Chondrocyte (in vitro differentiated cells): Measurements from ENCODE around the gene GCNA. TPM values are rescaled to one million over a fixed set of nuclear protein-coding genes. Genes with fewer than 3 reads are reported as not detected.
"Not testable (repeated sequence)": the region's sequence is repeated elsewhere in the genome, so short reads cannot be mapped to it uniquely, and the experiment has no call there.

ENCODE experiments used
- DNase-seq: peaks from one replicate; pipeline ENCODE4 v3.0.0; 2021; ENCODE audit warnings: mixed read lengths, low spot score
- H3K27ac Mint-ChIP-seq: one replicate; pipeline ENCODE4 v1.8.0; 2021; ENCODE audit warnings: mild to moderate bottlenecking, moderate library complexity, mixed read lengths; ENCODE audit not compliant: unreplicated experiment
- H3K27me3 Mint-ChIP-seq: 2 replicates; pipeline ENCODE4 v1.8.0; 2021; ENCODE audit warnings: low read depth, mixed read lengths
- H3K36me3 Mint-ChIP-seq: 2 replicates; pipeline ENCODE4 v1.8.0; 2021; ENCODE audit warnings: low read depth, mixed read lengths
- H3K4me1 Mint-ChIP-seq: 2 replicates; pipeline ENCODE4 v1.8.0; 2021; ENCODE audit warnings: low read depth, mild to moderate bottlenecking, mixed read lengths
- H3K4me3 Mint-ChIP-seq: one replicate; pipeline ENCODE4 v1.8.0; 2021; ENCODE audit warnings: mild to moderate bottlenecking, moderate library complexity, mixed read lengths; ENCODE audit not compliant: unreplicated experiment
- H3K9me3 Mint-ChIP-seq: 2 replicates; pipeline ENCODE4 v1.8.0; 2021; ENCODE audit warnings: low read depth, mixed read lengths
- total RNA-seq: library from RNA; stranded (reverse); gene quantifications from 3 replicates; pipeline ENCODE4 v1.2.1, GENCODE V29; 2021
- TF ChIP-seq, protein P1 (sequence below): fragments of 200-600 bp; sonication (generic); IDR thresholded peaks from 2 replicates; pipeline ENCODE4 v1.5.0; 2021; ENCODE audit warnings: antibody characterized with exemption, mild to moderate bottlenecking, moderate library complexity

Gene GCNA
- total RNA-seq, 1 donor from 2014 or later: 3.2 TPM

DNA sequence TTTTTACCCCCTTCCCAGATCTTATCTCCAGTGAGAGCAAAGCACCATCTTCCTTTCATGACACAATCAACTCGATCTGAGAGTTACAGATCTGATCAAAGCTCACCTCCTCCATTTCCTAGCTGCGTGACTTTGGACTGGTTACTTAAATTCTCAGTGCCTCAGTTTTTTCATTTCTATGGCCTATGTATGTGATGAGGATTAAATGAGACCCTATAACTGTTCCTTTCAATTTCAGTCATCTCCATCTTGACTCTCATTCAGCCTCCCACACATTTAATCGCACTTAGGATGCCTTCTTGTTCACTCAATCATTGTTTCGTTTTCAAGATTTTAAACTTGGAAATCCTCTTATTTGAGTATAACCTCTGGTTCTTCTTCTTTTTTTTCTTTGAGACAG lies 60.2 kb downstream of the GCNA start:
- Mint-ChIP-seq H3K4me1 (peaks cover 4% of the 10 kb centered on the region), H3K27me3 (no peaks in the 10 kb centered on the region), H3K4me3 (no peak overlapping the region), H3K36me3 (no peaks in the 10 kb centered on the region), H3K9me3 (peaks cover 9% of the 10 kb centered on the region), H3K27ac (no peak overlapping the region)
- no peak for DNase-seq
- TF ChIP-seq, protein P1, sequence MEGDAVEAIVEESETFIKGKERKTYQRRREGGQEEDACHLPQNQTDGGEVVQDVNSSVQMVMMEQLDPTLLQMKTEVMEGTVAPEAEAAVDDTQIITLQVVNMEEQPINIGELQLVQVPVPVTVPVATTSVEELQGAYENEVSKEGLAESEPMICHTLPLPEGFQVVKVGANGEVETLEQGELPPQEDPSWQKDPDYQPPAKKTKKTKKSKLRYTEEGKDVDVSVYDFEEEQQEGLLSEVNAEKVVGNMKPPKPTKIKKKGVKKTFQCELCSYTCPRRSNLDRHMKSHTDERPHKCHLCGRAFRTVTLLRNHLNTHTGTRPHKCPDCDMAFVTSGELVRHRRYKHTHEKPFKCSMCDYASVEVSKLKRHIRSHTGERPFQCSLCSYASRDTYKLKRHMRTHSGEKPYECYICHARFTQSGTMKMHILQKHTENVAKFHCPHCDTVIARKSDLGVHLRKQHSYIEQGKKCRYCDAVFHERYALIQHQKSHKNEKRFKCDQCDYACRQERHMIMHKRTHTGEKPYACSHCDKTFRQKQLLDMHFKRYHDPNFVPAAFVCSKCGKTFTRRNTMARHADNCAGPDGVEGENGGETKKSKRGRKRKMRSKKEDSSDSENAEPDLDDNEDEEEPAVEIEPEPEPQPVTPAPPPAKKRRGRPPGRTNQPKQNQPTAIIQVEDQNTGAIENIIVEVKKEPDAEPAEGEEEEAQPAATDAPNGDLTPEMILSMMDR: no peak

DNA sequence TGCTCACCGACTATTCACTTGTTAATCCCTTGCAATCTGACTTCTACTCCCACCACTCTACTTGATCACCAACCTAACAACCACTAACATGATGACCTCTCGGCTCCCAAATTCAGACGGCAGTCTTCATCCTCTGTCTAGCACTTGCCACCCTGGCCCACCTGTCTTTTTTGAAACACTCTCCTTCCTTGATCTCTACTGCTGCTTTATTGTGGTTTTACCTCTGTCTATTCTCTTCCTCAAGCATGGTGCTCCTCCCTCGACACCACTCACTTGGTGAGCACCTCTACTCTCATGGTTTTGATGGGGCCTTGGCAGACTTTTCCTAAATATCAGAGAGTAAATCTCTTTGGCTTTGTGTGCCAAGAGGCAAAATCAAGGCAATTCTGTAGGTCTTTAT lies 61.8 kb downstream of the GCNA start:
- DNase-seq: no peak
- TF ChIP-seq, protein P1: no peak
- Mint-ChIP-seq H3K4me1 (peaks cover 4% of the 10 kb centered on the region), H3K4me3 (no peak overlapping the region), H3K27me3 (no peaks in the 10 kb centered on the region), H3K27ac (no peak overlapping the region), H3K36me3 (no peaks in the 10 kb centered on the region), H3K9me3 (peaks cover 11% of the 10 kb centered on the region)

DNA sequence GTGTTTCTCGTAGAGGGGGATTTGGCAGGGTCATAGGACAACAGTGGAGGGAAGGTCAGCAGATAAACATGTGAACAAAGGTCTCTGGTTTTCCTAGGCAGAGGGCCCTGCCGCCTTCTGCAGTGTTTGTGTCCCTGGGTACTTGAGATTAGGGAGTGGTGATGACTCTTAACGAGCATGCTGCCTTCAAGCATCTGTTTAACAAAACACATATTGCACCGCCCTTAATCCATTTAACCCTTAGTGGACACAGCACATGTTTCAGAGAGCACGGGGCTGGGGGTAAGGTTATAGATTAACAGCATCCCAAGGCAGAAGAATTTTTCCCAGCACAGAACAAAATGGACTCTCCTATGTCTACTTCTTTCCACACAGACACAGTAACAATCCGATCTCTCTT lies 66.2 kb downstream of the GCNA start:
- not testable (repeated sequence) for H3K4me1 Mint-ChIP-seq, DNase-seq, H3K4me3 Mint-ChIP-seq, H3K27me3 Mint-ChIP-seq, H3K27ac Mint-ChIP-seq, H3K36me3 Mint-ChIP-seq
- H3K9me3 Mint-ChIP-seq: peaks cover 11% of the 10 kb centered on the region

DNA sequence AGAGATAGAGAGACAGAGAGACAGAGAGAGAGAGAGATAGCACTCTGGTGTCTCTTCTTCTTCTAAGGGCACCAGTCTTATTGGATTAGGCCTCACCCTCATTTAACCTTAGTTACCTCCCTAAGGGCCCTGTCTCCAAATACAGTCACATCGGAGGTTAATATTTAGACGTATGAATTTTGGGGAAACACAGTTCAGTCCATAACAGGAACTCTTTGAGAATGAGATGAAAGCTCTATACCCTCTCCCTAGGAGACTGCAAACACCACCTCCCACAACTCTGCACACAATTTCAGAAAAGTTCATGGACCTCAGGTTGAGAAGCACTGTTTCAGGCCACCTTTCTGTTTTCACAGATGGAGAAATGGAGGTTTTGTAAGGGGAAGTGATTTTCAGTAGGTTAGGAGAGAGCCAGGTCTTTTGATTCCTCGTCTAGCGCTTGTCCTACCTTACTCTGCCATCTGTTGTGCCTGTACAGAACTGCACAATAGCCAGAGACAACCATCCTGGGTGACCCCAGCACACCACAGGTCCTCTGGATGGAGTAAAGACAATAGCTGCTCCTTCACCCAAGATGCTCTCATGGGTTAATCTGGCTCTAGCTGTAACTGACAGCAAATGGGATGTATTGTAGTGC lies 72.2 kb downstream of the GCNA start:
- TF ChIP-seq, protein P1: peak; percentile 18
- H3K9me3 Mint-ChIP-seq: no peaks in the 10 kb centered on the region
- no peak for DNase-seq
- no peaks in the 10 kb centered on the region for H3K4me1 Mint-ChIP-seq
- no peaks in the 10 kb centered on the region for H3K27me3 Mint-ChIP-seq
- no peaks in the 10 kb centered on the region for H3K36me3 Mint-ChIP-seq
- no peak overlapping the region for H3K4me3 Mint-ChIP-seq
- no peak overlapping the region for H3K27ac Mint-ChIP-seq

DNA sequence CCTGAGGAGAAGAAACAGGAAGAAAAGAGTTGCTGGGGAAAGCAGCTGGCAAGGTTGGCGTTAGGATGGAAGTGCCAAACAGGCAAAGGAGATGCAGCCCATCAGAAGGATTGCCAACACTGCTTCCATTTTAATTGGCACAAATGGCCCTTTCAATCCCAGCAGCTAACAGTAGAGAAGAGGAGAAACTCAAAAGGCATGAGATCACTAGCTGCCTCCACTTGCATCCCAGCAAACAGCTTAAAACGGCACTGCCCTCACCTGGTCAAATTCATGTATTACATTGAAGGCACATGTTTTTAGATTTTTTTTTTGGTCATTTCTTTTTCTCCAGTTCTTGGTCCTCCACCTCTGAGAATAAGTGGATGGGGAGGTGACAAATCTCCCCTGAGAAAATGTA lies 74.2 kb downstream of the GCNA start:
- H3K27ac Mint-ChIP-seq: no peak overlapping the region
- H3K27me3 Mint-ChIP-seq: no peaks in the 10 kb centered on the region
- H3K4me3 Mint-ChIP-seq: no peak overlapping the region
- H3K36me3 Mint-ChIP-seq: no peaks in the 10 kb centered on the region
- no peaks in the 10 kb centered on the region for H3K4me1 Mint-ChIP-seq
- H3K9me3 Mint-ChIP-seq: no peaks in the 10 kb centered on the region
- TF ChIP-seq, protein P1: peak; percentile 79
- no peak for DNase-seq

DNA sequence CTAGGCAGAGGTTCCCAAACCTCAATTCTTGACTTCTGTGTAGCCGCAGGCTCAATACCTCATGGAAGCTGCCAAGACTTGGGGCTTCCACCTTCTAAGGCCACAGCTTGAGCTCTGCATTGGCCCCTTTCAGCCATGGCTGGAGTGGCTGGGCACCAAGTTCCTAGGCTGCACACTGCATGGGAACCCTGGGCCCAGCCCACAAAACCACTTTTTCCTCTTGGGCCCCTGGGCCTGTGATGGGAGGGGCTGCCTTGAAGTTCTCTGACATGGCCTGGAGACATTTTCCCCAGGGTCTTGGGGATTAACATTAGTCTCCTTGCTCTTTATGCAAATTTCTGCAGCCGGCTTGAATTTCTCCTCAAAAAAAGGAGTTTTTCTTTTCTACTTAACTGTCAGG lies 75.1 kb downstream of the GCNA start:
- Mint-ChIP-seq H3K27me3 (no peaks in the 10 kb centered on the region), H3K4me1 (no peaks in the 10 kb centered on the region), H3K27ac (no peak overlapping the region), H3K4me3 (no peak overlapping the region), H3K9me3 (no peaks in the 10 kb centered on the region), H3K36me3 (no peaks in the 10 kb centered on the region)
- DNase-seq: no peak
- TF ChIP-seq, protein P1: no peak
